MM.1S (cell line): ENCODE results near the gene MCRIP1.

Source experiments
- DNase-seq: peaks from one replicate; pipeline ENCODE4 v3.0.0-alpha.2; 2015
- H2AFZ ChIP-seq: fragments of 300-600 bp; sonication (generic); 2 replicates; pipeline ENCODE4 v1.6.0; 2016; ENCODE audit warnings: antibody characterized with exemption, low read length
- H3F3A ChIP-seq: fragments of 300-600 bp; sonication (generic); 2 replicates; pipeline ENCODE4 v1.6.1; 2016; ENCODE audit warnings: mild to moderate bottlenecking, antibody characterized with exemption, low read length, moderate library complexity, mixed read lengths; ENCODE audit not compliant: insufficient read depth
- H3K27ac ChIP-seq: fragments of 300-600 bp; sonication (generic); 2 replicates; pipeline ENCODE4 v1.5.1; 2016; ENCODE audit warnings: mild to moderate bottlenecking, low read length
- H3K27me3 ChIP-seq: fragments of 300-600 bp; sonication (generic); replicated peaks from 2 replicates; pipeline ENCODE4 v1.6.0; 2016; ENCODE audit warnings: low read length; ENCODE audit not compliant: insufficient read depth
- H3K36me3 ChIP-seq: fragments of 300-600 bp; sonication (generic); replicated peaks from 2 replicates; pipeline ENCODE4 v1.6.1; 2016; ENCODE audit warnings: mild to moderate bottlenecking, low read length, mixed read lengths; ENCODE audit not compliant: insufficient read depth
- H3K4me1 ChIP-seq: fragments of 300-600 bp; sonication (generic); 2 replicates; pipeline ENCODE4 v1.6.1; 2016; ENCODE audit warnings: low read length, mixed read lengths
- H3K4me2 ChIP-seq: fragments of 300-600 bp; sonication (generic); 2 replicates; pipeline ENCODE4 v1.6.0; 2016; ENCODE audit warnings: low read depth, low read length
- H3K4me3 ChIP-seq: fragments of 300-600 bp; sonication (generic); 2 replicates; pipeline ENCODE4 v1.5.1; 2016; ENCODE audit warnings: low read length, mixed read lengths
- H3K79me2 ChIP-seq: fragments of 300-600 bp; sonication (generic); 2 replicates; pipeline ENCODE4 v1.6.1; 2016; ENCODE audit warnings: mixed run types, low read length, mixed read lengths
- H3K9ac ChIP-seq: fragments of 300-600 bp; sonication (generic); 2 replicates; pipeline ENCODE4 v1.6.1; 2016; ENCODE audit warnings: low read length, mixed read lengths
- H3K9me2 ChIP-seq: fragments of 300-600 bp; sonication (generic); replicated peaks from 2 replicates; pipeline ENCODE4 v1.6.1; 2016; ENCODE audit warnings: mild to moderate bottlenecking, low read length, mixed read lengths; ENCODE audit not compliant: insufficient read depth
- H3K9me3 ChIP-seq: fragments of 300-600 bp; sonication (generic); replicated peaks from 2 replicates; pipeline ENCODE4 v1.6.1; 2016; ENCODE audit warnings: mild to moderate bottlenecking, low read length, mixed read lengths; ENCODE audit not compliant: insufficient read depth
- H4K20me1 ChIP-seq: fragments of 300-600 bp; sonication (generic); 2 replicates; pipeline ENCODE4 v1.6.1; 2016; ENCODE audit warnings: mild to moderate bottlenecking, low read length, moderate library complexity, mixed read lengths; ENCODE audit not compliant: insufficient read depth
- CTCF ChIP-seq: fragments of 300-600 bp; sonication (generic); IDR thresholded peaks from 2 replicates; pipeline ENCODE4 v1.5.1; 2016; ENCODE audit warnings: antibody characterized with exemption, low read length, mixed read lengths
- EZH2 ChIP-seq: fragments of 300-600 bp; sonication (generic); optimal IDR thresholded peaks from 2 replicates; pipeline ENCODE3; 2017; ENCODE audit warnings: low read depth, mild to moderate bottlenecking, antibody characterized with exemption, low read length, mixed read lengths
- EZH2phosphoT487 ChIP-seq: fragments of 300-600 bp; sonication (generic); IDR thresholded peaks from 2 replicates; pipeline ENCODE4 v1.6.1; 2018; ENCODE audit warnings: antibody characterized with exemption, low read length

The MCRIP1 gene, protein sequence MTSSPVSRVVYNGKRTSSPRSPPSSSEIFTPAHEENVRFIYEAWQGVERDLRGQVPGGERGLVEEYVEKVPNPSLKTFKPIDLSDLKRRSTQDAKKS

DNA sequence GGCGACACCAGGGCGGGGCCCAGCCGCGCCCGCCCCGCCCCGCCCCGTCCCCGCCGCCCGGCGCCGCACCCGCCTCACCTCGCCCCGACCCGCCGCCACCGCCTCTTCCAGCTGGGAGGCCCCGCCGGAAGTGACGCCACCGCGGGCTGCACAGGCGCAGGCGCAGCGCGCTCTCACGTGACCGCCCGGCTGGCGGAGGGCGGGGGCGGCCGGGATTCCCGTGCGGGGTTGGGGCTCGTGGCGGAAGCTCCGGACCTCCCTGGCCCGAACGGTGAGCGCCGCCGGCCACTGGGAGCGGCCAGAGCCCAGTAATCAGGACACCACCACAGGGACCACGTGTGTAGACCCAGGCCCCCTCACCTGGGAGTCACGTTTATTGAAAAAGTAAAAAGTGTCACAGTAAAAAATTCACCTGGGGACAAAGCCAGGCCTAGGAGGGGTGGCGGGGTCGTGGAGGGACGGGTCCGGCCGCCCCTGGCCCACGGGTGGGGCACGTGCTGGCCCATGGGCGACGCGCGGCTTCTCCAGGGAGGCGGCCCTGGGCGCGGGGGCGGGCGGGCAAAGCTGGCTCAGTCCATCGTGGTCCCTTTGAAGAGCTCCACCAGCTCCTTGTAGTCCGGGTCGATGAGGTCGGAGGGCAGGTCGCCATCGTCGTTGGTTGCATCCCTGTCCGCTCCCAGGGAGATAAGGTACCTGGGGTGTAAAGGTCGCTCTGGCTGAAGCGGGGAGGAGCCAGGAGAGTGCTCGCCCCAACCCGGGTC is at the start of gene MCRIP1:
TSS of gene MCRIP1 (minus strand) at position 132 of the 761 bp plus-strand sequence. CDS start 8,785 bp downstream, outside the sequence.
- Histone ChIP-seq H3K9ac (peak within 1 kb of the TSS; percentile 90), H4K20me1 (no peaks in the 10 kb centered on the region), H3K4me2 (peak within 1 kb of the TSS; percentile 100), H3K27me3 (no peaks in the 10 kb centered on the region; the same call in 1 of the 2 replicates), H2AFZ (peak within 1 kb of the TSS; percentile 82), H3K4me1 (peaks cover 14% of the 10 kb centered on the region), H3K9me3 (no peaks in the 10 kb centered on the region), H3K9me2 (no peaks in the 10 kb centered on the region), H3K4me3 (peak within 1 kb of the TSS; percentile 92), H3K27ac (peak within 1 kb of the TSS; percentile 53; the same call in 1 of the 2 replicates), H3K79me2 (peaks cover 11% of the 10 kb centered on the region), H3F3A (peaks cover 16% of the 10 kb centered on the region), H3K36me3 (no peaks in the 10 kb centered on the region)
- DNase-seq, result peak; percentile 97
- TF ChIP-seq EZH2 (no peak), CTCF (no peak), EZH2phosphoT487 (no peak)

GRCh38 chr17:81879121-81879520 is 46.0 kb upstream of the MCRIP1 start:
- Histone ChIP-seq H3K9me3 (no peaks in the 10 kb centered on the region), H3K4me1 (no peaks in the 10 kb centered on the region), H4K20me1 (no peaks in the 10 kb centered on the region), H3F3A (peaks cover 6% of the 10 kb centered on the region; the same call in 1 of the 2 replicates), H3K27ac (no peak overlapping the region), H2AFZ (no peak overlapping the region), H3K36me3 (no peaks in the 10 kb centered on the region), H3K4me2 (no peak overlapping the region), H3K79me2 (no peaks in the 10 kb centered on the region), H3K4me3 (no peak overlapping the region), H3K9me2 (no peaks in the 10 kb centered on the region), H3K9ac (no peak overlapping the region), H3K27me3 (no peaks in the 10 kb centered on the region)
- TF ChIP-seq EZH2, result no peak
- TF ChIP-seq EZH2phosphoT487, result no peak
- TF ChIP-seq CTCF, result no peak
- no peak for DNase-seq

- H3K4me3 ChIP-seq, result no peak overlapping the region
- H3K79me2 ChIP-seq, result no peaks in the 10 kb centered on the region
- H3K27ac ChIP-seq, result no peak overlapping the region
- TF ChIP-seq EZH2phosphoT487 (no peak), EZH2 (no peak), CTCF (no peak)
- H3K9me3 ChIP-seq, result no peaks in the 10 kb centered on the region
- DNase-seq, result no peak
- no peaks in the 10 kb centered on the region for H4K20me1 ChIP-seq
- no peaks in the 10 kb centered on the region for H3K36me3 ChIP-seq
- no peaks in the 10 kb centered on the region for H3K9me2 ChIP-seq
- H3F3A ChIP-seq, result peaks cover 12% of the 10 kb centered on the region
- no peak overlapping the region for H3K9ac ChIP-seq
- no peaks in the 10 kb centered on the region for H3K4me1 ChIP-seq
- H3K27me3 ChIP-seq, result no peaks in the 10 kb centered on the region
- H2AFZ ChIP-seq, result no peak overlapping the region
- no peak overlapping the region for H3K4me2 ChIP-seq
Observed at GRCh38 chr17:81878294-81878693, 45.2 kb upstream of the MCRIP1 start.
